ENCODE data around the gene SERPINA12. TPM values are rescaled to one million over a fixed set of nuclear protein-coding genes. Genes with fewer than 3 reads are reported as not detected.

The SERPINA12 gene
- total and polyA plus RNA-seq, 2 of the 13 experiments (the other 11 are each of a cell fraction or from before 2014, with no cell fraction given): 0.08 TPM; not detected in 1

DNA sequence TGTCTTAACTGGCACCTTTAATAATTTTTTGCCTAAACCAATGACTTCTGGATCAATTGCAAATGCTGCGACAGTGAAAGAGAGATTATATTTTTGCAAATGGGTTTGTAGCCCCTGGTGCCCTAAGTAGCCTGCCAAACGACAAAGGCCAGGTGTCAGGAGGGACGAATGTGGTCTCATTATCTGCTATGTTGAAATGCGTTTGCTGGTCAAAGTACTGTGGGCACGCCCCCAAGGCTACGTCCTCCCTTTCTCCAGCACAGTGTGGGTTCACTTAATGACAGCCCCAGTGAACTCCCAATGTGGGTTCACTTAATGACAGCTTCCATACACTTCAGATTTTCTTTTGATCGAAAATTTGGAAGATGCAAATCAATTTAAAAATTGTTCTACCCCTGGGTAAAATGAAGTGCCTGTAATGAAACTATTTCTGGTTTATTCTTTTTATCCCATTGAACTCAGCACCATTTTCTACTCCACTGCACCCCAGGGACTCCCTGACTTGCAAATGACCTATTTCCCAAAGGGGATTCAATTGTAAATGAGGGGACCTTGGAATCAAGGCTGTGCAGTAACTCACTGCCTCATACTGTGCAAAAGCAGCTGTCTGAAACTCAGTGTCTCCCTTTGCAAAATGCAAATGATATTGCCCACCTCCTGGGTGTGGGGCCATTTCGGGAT lies 58.0 kb downstream of the SERPINA12 start (continued):
- TF ChIP-seq ZNF124 (CRISPR knock-in tag; IDR thresholded peaks at IDR 0.05) (peak; percentile 73; the same call in 1 of the 2 replicates), ZNF224 (CRISPR knock-in tag; IDR thresholded peaks at IDR 0.05) (no peak), CEBPG (CRISPR knock-in tag; IDR thresholded peaks at IDR 0.05) (peak; percentile 82), ZNF879 (CRISPR knock-in tag; IDR thresholded peaks at IDR 0.05) (no peak), POLR2A (IDR thresholded peaks at IDR 0.05; ENCODE audit: insufficient read depth in 1 of 2, low read depth in 2 of 2, low read length in 2 of 2) (peak; percentile 25 to 60; a peak in 2 of 4 replicates), ZNF251 (CRISPR knock-in tag; IDR thresholded peaks at IDR 0.05) (no peak), ZNF550 (CRISPR knock-in tag; IDR thresholded peaks at IDR 0.05; ENCODE audit: borderline replicate concordance) (no peak), U2AF1 (optimal IDR thresholded peaks at IDR 0.05; ENCODE audit: low read depth, low read length) (no peak), ZNF83 (CRISPR knock-in tag; IDR thresholded peaks at IDR 0.05; ENCODE audit: borderline replicate concordance) (no peak), ZNF639 (CRISPR knock-in tag; conservative IDR thresholded peaks at IDR 0.05) (no peak), SCMH1 (CRISPR knock-in tag; IDR thresholded peaks at IDR 0.05; ENCODE audit: borderline replicate concordance) (no peak), ZMYM3 (CRISPR knock-in tag; IDR thresholded peaks at IDR 0.05) (peak; percentile 6; the same call in 1 of the 2 replicates), ZNF274 (CRISPR knock-in tag; IDR thresholded peaks at IDR 0.05) (no peak), NR2F6 (IDR thresholded peaks at IDR 0.05) (peak; percentile 46; the same call in 1 of the 2 replicates), NR2F6 (CRISPR knock-in tag; IDR thresholded peaks at IDR 0.05) (peak; percentile 75), KLF9 (CRISPR knock-in tag; IDR thresholded peaks at IDR 0.05; ENCODE audit: low read depth) (peak; percentile 88), FOXA3 (CRISPR knock-in tag; IDR thresholded peaks at IDR 0.05) (peak; percentile 32; the same call in 1 of the 2 replicates), ZFP82 (CRISPR knock-in tag; IDR thresholded peaks at IDR 0.05; ENCODE audit: borderline replicate concordance) (no peak), ZNF407 (CRISPR knock-in tag; IDR thresholded peaks at IDR 0.05; ENCODE audit: not compliant biosample characterization) (no peak)
- TF ChIP-seq, protein P1, sequence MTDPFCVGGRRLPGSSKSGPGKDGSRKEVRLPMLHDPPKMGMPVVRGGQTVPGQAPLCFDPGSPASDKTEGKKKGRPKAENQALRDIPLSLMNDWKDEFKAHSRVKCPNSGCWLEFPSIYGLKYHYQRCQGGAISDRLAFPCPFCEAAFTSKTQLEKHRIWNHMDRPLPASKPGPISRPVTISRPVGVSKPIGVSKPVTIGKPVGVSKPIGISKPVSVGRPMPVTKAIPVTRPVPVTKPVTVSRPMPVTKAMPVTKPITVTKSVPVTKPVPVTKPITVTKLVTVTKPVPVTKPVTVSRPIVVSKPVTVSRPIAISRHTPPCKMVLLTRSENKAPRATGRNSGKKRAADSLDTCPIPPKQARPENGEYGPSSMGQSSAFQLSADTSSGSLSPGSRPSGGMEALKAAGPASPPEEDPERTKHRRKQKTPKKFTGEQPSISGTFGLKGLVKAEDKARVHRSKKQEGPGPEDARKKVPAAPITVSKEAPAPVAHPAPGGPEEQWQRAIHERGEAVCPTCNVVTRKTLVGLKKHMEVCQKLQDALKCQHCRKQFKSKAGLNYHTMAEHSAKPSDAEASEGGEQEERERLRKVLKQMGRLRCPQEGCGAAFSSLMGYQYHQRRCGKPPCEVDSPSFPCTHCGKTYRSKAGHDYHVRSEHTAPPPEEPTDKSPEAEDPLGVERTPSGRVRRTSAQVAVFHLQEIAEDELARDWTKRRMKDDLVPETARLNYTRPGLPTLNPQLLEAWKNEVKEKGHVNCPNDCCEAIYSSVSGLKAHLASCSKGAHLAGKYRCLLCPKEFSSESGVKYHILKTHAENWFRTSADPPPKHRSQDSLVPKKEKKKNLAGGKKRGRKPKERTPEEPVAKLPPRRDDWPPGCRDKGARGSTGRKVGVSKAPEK (CRISPR knock-in tag; IDR thresholded peaks at IDR 0.05; ENCODE audit: borderline replicate concordance): no peak

Measured in HepG2 (cell line).